ENCODE data around the gene GMDS.

- TF ChIP-seq CTCF (IDR thresholded peaks at IDR 0.05): no peak
- no peak for TF ChIP-seq POLR2A (IDR thresholded peaks at IDR 0.05)
Measured at GRCh38 chr6:1722801-1723200, 522.6 kb downstream of the GMDS start.
